ENCODE results near the gene TTC33.

- TF ChIP-seq EZH2phosphoT487 (conservative IDR thresholded peaks at IDR 0.05; ENCODE audit: low read length) (no peak), CTCF (IDR thresholded peaks at IDR 0.05; ENCODE audit: insufficient read depth, low read length, poor library complexity, severe bottlenecking) (no peak)
Measured at GRCh38 chr5:40551496-40552491, 204.0 kb downstream of the TTC33 start.

Measured in SU-DHL-6 (cell line).